GM06990 (cell line): Measurements from ENCODE around the gene ZNF488.

ENCODE experiments used
- DNase-seq: peaks from one replicate; pipeline ENCODE4 v3.0.0-alpha.2; 2011; ENCODE audit not compliant: insufficient read length; ENCODE audit errors: extremely low read depth
- H3K27me3 ChIP-seq: replicated peaks from 2 replicates; pipeline ENCODE4 v1.6.0; 2011; ENCODE audit warnings: low read length; ENCODE audit not compliant: control insufficient read depth, insufficient read depth
- H3K36me3 ChIP-seq: 2 replicates; pipeline ENCODE4 v1.5.1; 2011; ENCODE audit warnings: low read length; ENCODE audit not compliant: control insufficient read depth, insufficient read depth
- H3K4me3 ChIP-seq: replicated peaks from 2 replicates; pipeline ENCODE4 v1.5.1; 2011; ENCODE audit warnings: low read depth, mild to moderate bottlenecking, control low read depth, low read length
- CTCF ChIP-seq: IDR thresholded peaks from 2 replicates; pipeline ENCODE4 v1.5.1; 2011; ENCODE audit warnings: low read length, control low read depth, mild to moderate bottlenecking, inconsistent platforms; ENCODE audit not compliant: insufficient read depth, poor library complexity, severe bottlenecking

Gene ZNF488

GRCh38 chr10:47379445-47379785 is 4.7 kb downstream of the ZNF488 start:
- H3K27me3 ChIP-seq = peaks cover 7% of the 10 kb centered on the region

GRCh38 chr10:47378606-47379444 is 5.3 kb downstream of the ZNF488 start:
- no peak for DNase-seq
- Histone ChIP-seq H3K4me3 (no peak overlapping the region), H3K27me3 (peaks cover 7% of the 10 kb centered on the region), H3K36me3 (no peaks in the 10 kb centered on the region)
- TF ChIP-seq CTCF = no peak

More at GRCh38 chr10:47379445-47379785, 4.7 kb downstream of the ZNF488 start:
- DNase-seq = no peak
- no peak for TF ChIP-seq CTCF
- H3K36me3 ChIP-seq = no peaks in the 10 kb centered on the region
- H3K4me3 ChIP-seq = no peak overlapping the region

- peaks cover 7% of the 10 kb centered on the region for H3K27me3 ChIP-seq
- TF ChIP-seq CTCF = no peak
- no peaks in the 10 kb centered on the region for H3K36me3 ChIP-seq
- no peak for DNase-seq
- H3K4me3 ChIP-seq = no peak overlapping the region
Measured at GRCh38 chr10:47378183-47378510, 5.9 kb downstream of the ZNF488 start.

GRCh38 chr10:47376522-47377220 is 7.4 kb downstream of the ZNF488 start:
- H3K4me3 ChIP-seq = no peak overlapping the region
- no peak for DNase-seq
- no peaks in the 10 kb centered on the region for H3K36me3 ChIP-seq
- no peak for TF ChIP-seq CTCF
- H3K27me3 ChIP-seq = peaks cover 7% of the 10 kb centered on the region

GRCh38 chr10:47374611-47375536 is 9.2 kb downstream of the ZNF488 start:
- no peak for TF ChIP-seq CTCF
- Histone ChIP-seq H3K36me3 (no peaks in the 10 kb centered on the region), H3K27me3 (peaks cover 5% of the 10 kb centered on the region; the same call in 1 of the 2 replicates), H3K4me3 (no peak overlapping the region)
- DNase-seq = no peak
